Measurements from ENCODE around the gene TENM3.

TENM3 gene

DNA sequence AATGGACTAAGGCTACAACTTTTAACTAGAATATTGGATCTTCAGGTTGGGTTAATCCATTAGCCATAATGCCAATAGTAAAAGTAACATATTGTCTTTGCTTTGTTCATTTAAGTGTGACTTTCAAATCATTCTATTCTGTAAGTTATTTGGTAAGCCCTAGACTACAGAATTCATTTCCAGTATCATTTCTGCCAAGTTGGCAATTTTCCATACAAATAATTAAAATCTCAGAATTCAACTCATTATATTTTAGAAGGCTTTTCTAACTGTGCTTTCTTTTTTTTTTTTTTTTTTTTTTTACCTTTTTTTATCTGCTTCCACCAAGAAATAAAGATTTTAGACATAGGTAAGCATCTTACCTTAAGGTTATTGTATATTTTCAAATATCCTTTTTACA is 500.6 kb downstream of the TENM3 start:
- Mint-ChIP-seq H3K27ac (no peak overlapping the region), H3K9me3 (peaks cover 14% of the 10 kb centered on the region), H3K36me3 (ENCODE audit: low read depth) (peaks cover 59% of the 10 kb centered on the region), H3K27me3 (ENCODE audit: low read depth) (no peaks in the 10 kb centered on the region), H3K4me3 (no peak overlapping the region), H3K4me1 (no peaks in the 10 kb centered on the region)
- TF ChIP-seq, protein P1, sequence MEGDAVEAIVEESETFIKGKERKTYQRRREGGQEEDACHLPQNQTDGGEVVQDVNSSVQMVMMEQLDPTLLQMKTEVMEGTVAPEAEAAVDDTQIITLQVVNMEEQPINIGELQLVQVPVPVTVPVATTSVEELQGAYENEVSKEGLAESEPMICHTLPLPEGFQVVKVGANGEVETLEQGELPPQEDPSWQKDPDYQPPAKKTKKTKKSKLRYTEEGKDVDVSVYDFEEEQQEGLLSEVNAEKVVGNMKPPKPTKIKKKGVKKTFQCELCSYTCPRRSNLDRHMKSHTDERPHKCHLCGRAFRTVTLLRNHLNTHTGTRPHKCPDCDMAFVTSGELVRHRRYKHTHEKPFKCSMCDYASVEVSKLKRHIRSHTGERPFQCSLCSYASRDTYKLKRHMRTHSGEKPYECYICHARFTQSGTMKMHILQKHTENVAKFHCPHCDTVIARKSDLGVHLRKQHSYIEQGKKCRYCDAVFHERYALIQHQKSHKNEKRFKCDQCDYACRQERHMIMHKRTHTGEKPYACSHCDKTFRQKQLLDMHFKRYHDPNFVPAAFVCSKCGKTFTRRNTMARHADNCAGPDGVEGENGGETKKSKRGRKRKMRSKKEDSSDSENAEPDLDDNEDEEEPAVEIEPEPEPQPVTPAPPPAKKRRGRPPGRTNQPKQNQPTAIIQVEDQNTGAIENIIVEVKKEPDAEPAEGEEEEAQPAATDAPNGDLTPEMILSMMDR (IDR thresholded peaks at IDR 0.05; ENCODE audit: unreplicated experiment in 3 of 3) = no peak

DNA sequence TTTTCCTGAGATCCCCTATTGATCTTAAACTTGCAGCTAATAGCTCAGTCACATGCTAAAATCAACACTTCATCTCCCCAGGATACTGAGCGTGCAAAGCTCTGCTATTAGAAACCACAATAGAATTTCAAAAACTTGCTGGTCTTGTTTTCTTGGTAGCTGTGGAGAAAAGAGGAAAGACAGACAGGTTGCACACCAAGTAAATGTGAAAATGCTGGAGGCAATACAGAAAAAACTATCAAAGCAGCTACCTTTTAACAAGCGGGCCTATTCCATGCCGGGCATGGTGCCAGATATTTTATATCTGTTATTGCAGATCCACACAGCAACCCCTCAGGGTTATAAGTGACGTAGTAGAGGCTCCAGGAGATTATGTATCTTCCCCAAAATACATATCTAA is 502.0 kb downstream of the TENM3 start:
- TF ChIP-seq, protein P1 (IDR thresholded peaks at IDR 0.05; ENCODE audit: unreplicated experiment in 3 of 3) = no peak
- Mint-ChIP-seq H3K27ac (no peak overlapping the region), H3K27me3 (ENCODE audit: low read depth) (no peaks in the 10 kb centered on the region), H3K9me3 (peaks cover 14% of the 10 kb centered on the region), H3K4me1 (no peaks in the 10 kb centered on the region), H3K4me3 (no peak overlapping the region), H3K36me3 (ENCODE audit: low read depth) (peaks cover 62% of the 10 kb centered on the region)

DNA sequence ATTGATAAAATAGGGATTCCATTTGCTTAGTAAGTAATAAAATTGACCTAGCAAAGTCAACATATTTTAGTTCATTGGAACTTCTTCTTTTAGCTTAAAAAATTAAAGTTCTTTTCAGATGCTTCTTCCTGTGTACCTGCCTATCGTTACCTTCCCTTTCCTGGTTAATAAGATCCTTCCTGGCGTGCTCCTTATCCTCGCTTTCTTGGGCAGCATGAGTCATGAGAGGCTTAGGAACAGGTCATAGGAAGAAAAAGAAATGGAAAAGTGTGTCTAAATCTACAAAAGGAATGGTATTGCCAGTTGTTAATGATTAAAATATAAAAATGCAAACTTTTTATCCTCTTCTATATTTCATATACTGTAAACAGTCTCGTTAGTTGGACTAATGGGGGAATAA is 503.7 kb downstream of the TENM3 start:
- TF ChIP-seq, protein P1 (IDR thresholded peaks at IDR 0.05; ENCODE audit: unreplicated experiment in 3 of 3) = no peak
- no peak overlapping the region for H3K27ac Mint-ChIP-seq
- H3K4me3 Mint-ChIP-seq = no peak overlapping the region
- peaks cover 71% of the 10 kb centered on the region for H3K36me3 Mint-ChIP-seq (ENCODE audit: low read depth)
- no peaks in the 10 kb centered on the region for H3K27me3 Mint-ChIP-seq (ENCODE audit: low read depth)
- H3K4me1 Mint-ChIP-seq = peaks cover 4% of the 10 kb centered on the region
- H3K9me3 Mint-ChIP-seq = peaks cover 14% of the 10 kb centered on the region

DNA sequence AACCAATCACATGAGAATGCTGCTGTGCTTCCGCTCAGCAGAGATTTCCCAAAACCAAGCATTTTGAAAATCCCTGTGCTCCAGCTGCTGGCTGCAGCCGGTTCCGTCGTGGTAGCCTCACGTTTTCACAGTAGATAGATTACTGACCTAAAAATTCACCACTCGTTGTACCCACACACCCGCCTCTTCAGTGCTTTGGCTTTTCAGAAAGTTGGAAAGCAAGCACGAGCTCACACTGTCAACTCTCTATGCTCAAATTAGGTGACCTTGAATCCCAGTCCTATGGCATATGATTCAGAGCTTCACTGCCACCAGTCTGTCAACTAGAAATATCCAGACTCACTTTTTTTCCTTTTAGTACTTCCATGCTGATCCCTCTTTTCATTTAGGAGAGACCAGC is 505.1 kb downstream of the TENM3 start:
- Mint-ChIP-seq H3K9me3 (peaks cover 14% of the 10 kb centered on the region), H3K27ac (no peak overlapping the region), H3K4me3 (no peak overlapping the region), H3K4me1 (peaks cover 4% of the 10 kb centered on the region), H3K36me3 (ENCODE audit: low read depth) (peaks cover 66% of the 10 kb centered on the region), H3K27me3 (ENCODE audit: low read depth) (no peaks in the 10 kb centered on the region)
- TF ChIP-seq, protein P1 (IDR thresholded peaks at IDR 0.05; ENCODE audit: unreplicated experiment in 3 of 3) = no peak

DNA sequence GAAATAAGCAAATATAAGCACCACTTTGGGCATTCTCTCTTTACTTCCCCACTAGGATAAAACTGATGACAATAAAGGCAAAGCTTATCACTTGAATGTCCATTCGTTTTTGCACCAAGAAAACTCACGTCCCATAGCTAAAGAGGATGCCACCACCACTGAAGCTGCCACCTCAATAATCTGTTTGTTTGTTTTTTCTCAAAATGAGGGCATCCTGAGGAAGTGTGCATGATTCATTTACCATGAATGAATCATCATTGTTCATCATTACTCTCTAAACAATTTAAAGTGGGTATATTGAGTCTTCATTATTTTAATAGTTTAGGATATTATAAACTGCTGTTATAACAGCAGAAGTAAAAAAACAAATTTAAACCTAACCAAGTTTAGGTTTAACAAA is 505.7 kb downstream of the TENM3 start:
- H3K27ac Mint-ChIP-seq = no peak overlapping the region
- H3K4me1 Mint-ChIP-seq = peaks cover 4% of the 10 kb centered on the region
- H3K36me3 Mint-ChIP-seq (ENCODE audit: low read depth) = peaks cover 65% of the 10 kb centered on the region
- TF ChIP-seq, protein P1 (IDR thresholded peaks at IDR 0.05; ENCODE audit: unreplicated experiment in 3 of 3) = no peak
- no peaks in the 10 kb centered on the region for H3K27me3 Mint-ChIP-seq (ENCODE audit: low read depth)
- H3K9me3 Mint-ChIP-seq = peaks cover 14% of the 10 kb centered on the region
- no peak overlapping the region for H3K4me3 Mint-ChIP-seq

DNA sequence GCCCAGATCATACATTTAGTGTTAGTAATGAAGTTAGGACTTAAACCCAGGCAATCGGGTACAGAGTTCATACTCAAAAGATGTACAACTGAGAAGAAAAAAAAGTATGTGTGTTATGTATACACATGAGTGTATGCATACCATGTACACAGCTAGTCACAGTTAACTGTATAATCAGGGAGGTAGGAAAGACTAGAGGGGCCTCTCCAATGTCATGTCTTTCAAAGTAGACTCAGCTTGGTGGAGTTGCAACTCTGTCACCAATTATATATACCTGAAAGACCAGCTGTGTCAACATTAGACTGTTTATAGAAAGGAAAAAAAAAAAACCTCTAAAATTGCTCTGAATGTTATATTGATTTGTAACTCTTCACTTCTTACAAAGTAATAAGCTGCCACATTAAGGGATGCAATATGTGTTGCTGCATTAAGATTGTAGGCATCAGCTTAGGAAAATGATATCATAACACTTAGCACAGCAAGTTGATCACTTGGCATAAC is 506.5 kb downstream of the TENM3 start:
- no peak overlapping the region for H3K4me3 Mint-ChIP-seq
- H3K9me3 Mint-ChIP-seq = peaks cover 12% of the 10 kb centered on the region
- peaks cover 4% of the 10 kb centered on the region for H3K4me1 Mint-ChIP-seq
- peaks cover 65% of the 10 kb centered on the region for H3K36me3 Mint-ChIP-seq (ENCODE audit: low read depth)
- TF ChIP-seq, protein P1 (IDR thresholded peaks at IDR 0.05; ENCODE audit: unreplicated experiment in 3 of 3) = no peak
- no peaks in the 10 kb centered on the region for H3K27me3 Mint-ChIP-seq (ENCODE audit: low read depth)
- H3K27ac Mint-ChIP-seq = peak overlapping the region in 2 of 3 experiments; percentile 19 to 56

Data from nephron (organoid).